HCT116 (cell line): ENCODE data around the gene THADA. TPM values are rescaled to one million over a fixed set of nuclear protein-coding genes. Genes with fewer than 3 reads are reported as not detected.

ENCODE experiments used
- ATAC-seq: fragments of 200-7000 bp; cut with Tn5 transposase; 2 replicates; pipeline ENCODE4 v1.9.1; 2020; ENCODE audit warnings: mild to moderate bottlenecking, moderate library complexity
- BruUV-seq: library from RNA; stranded (reverse); fragments of 400-500 nt; replicated peaks from 2 replicates; lab custom pipeline; 2021; lab: Mats Ljungman, UMichigan
- CTCF ChIA-PET: fragments of 300-600 bp; sonication (Branson Sonifier 250); formaldehyde crosslinking; loops from one replicate; lab custom pipeline; 2021; ENCODE audit warnings: antibody characterized with exemption; lab: Charles Lee
- POLR2A ChIA-PET: fragments of 300-600, 350-600 bp; sonication (Branson Sonifier 250); formaldehyde crosslinking; loops from one replicate; lab custom pipeline; 2021; ENCODE audit warnings: antibody characterized with exemption; lab: Charles Lee
- RAD21 ChIA-PET, 2 experiments: fragments of 300-600 bp; sonication (Branson Sonifier 250); formaldehyde crosslinking; loops; one replicate each; lab custom pipeline; 2023; ENCODE audit warnings: low total read pairs in 2 of 2; ENCODE audit not compliant: uncharacterized antibody in 2 of 2, unreplicated experiment in 2 of 2, low non-redundant PET in 1 of 2; lab: Charles Lee
- DNase-seq: peaks from one replicate; pipeline ENCODE4 v3.0.0-alpha.2; 2010; ENCODE audit warnings: low read depth, low spot score
- H2AFZ ChIP-seq: fragments of 200-600 bp; shearing (Covaris generic), sonication (generic); 2 replicates; pipeline ENCODE4 v1.6.1; 2017; ENCODE audit warnings: low read depth, mixed run types, mixed read lengths, antibody characterized with exemption, low read length; ENCODE audit not compliant: poor library complexity, severe bottlenecking
- H3K27ac ChIP-seq: 2 replicates; pipeline ENCODE4 v1.5.1; 2012; ENCODE audit warnings: low read depth, low read length
- H3K27me3 ChIP-seq: fragments of 200-600 bp; sonication (generic); 2 replicates; pipeline ENCODE4 v1.6.1; 2016; ENCODE audit warnings: mixed run types, low read length, mixed read lengths; ENCODE audit not compliant: insufficient read depth
- H3K36me3 ChIP-seq, 2 experiments: fragments of 200-500 bp in 1 of 2; fragments of 200-600 bp in 1 of 2; sonication (Bioruptor generic) in 1 of 2; sonication (generic) in 1 of 2; 2 replicates each; pipeline versions ENCODE4 v1.5.1 to v1.6.1; 2014 to 2016; ENCODE audit warnings: low read length in 2 of 2, inconsistent platforms in 1 of 2, mixed read lengths in 1 of 2, mixed run types in 1 of 2; ENCODE audit not compliant: insufficient read depth in 2 of 2, control insufficient read depth in 1 of 2
- H3K4me1 ChIP-seq, 2 experiments: fragments of 200-600 bp in 1 of 2; sonication (generic) in 1 of 2; 2 replicates each; pipeline versions ENCODE4 v1.5.1 to v1.6.1; 2012 to 2017; ENCODE audit warnings: low read length in 2 of 2, inconsistent platforms in 1 of 2, mild to moderate bottlenecking in 1 of 2, mixed read lengths in 1 of 2, mixed run types in 1 of 2, moderate library complexity in 1 of 2; ENCODE audit not compliant: insufficient read depth in 2 of 2, control insufficient read depth in 1 of 2
- H3K4me2 ChIP-seq: fragments of 200-600 bp; sonication (generic); 2 replicates; pipeline ENCODE4 v1.6.1; 2017; ENCODE audit warnings: mixed run types, low read length, mixed read lengths
- H3K4me3 ChIP-seq, 2 experiments: fragments of 200-600 bp in 1 of 2; sonication (generic) in 1 of 2; replicated peaks in 1 of 2; 2 replicates each; pipeline ENCODE4 v1.5.1; 2011 to 2016; ENCODE audit warnings: low read length in 2 of 2, control low read depth in 1 of 2, low read depth in 1 of 2, mild to moderate bottlenecking in 1 of 2, mixed read lengths in 1 of 2, mixed run types in 1 of 2
- H3K79me2 ChIP-seq: fragments of 200-600 bp; sonication (generic); 2 replicates; pipeline ENCODE4 v1.6.1; 2017; ENCODE audit warnings: mild to moderate bottlenecking, mixed run types, low read length, moderate library complexity, mixed read lengths; ENCODE audit not compliant: insufficient read depth
- H3K9ac ChIP-seq: fragments of 200-600 bp; sonication (generic); 2 replicates; pipeline ENCODE4 v1.6.1; 2016; ENCODE audit warnings: low read length, mixed read lengths
- H3K9me2 ChIP-seq: fragments of 200-600 bp; sonication (generic), shearing (Covaris generic); 2 replicates; pipeline ENCODE4 v1.6.1; 2017; ENCODE audit warnings: mixed run types, mild to moderate bottlenecking, moderate library complexity; ENCODE audit not compliant: insufficient read depth
- H3K9me3 ChIP-seq, 2 experiments: fragments of 200-500 bp in 1 of 2; fragments of 200-600 bp in 1 of 2; sonication (Bioruptor generic) in 1 of 2; sonication (generic) in 1 of 2; 2 replicates each; pipeline ENCODE4 v1.6.1; 2014 to 2017; ENCODE audit warnings: low read length in 2 of 2, mixed read lengths in 2 of 2, inconsistent platforms in 1 of 2, low read depth in 1 of 2, mild to moderate bottlenecking in 1 of 2, mixed run types in 1 of 2, moderate library complexity in 1 of 2; ENCODE audit not compliant: control insufficient read depth in 1 of 2, insufficient read depth in 1 of 2
- H4K20me1 ChIP-seq: fragments of 200-600 bp; sonication (generic), shearing (Covaris generic); 2 replicates; pipeline ENCODE4 v1.6.1; 2017; ENCODE audit warnings: mixed run types, mild to moderate bottlenecking, moderate library complexity; ENCODE audit not compliant: insufficient read depth
- CEBPB ChIP-seq: IDR thresholded peaks from 2 replicates; pipeline ENCODE4 v1.6.1; 2012; ENCODE audit warnings: low read depth
- EGR1 ChIP-seq: IDR thresholded peaks from 2 replicates; pipeline ENCODE4 v1.6.1; 2012; ENCODE audit warnings: low read depth
- EZH2phosphoT487 ChIP-seq: fragments of 200-600 bp; IDR thresholded peaks from 2 replicates; pipeline ENCODE4 v1.6.1; 2018; ENCODE audit warnings: antibody characterized with exemption, borderline replicate concordance
- FOSL1 ChIP-seq: IDR thresholded peaks from 2 replicates; pipeline ENCODE4 v1.6.1; 2012; ENCODE audit warnings: low read depth
- POLR2A ChIP-seq: IDR thresholded peaks from 2 replicates; pipeline ENCODE4 v1.7.0; 2011; ENCODE audit warnings: borderline replicate concordance; ENCODE audit not compliant: insufficient read depth, insufficient read length; ENCODE audit errors: extremely low read depth
- POLR2AphosphoS5 ChIP-seq: IDR thresholded peaks from 2 replicates; pipeline ENCODE4 v1.6.1; 2011; ENCODE audit warnings: mild to moderate bottlenecking, low read depth, low read length, moderate library complexity
- REST ChIP-seq: IDR thresholded peaks from 2 replicates; pipeline ENCODE4 v1.6.1; 2012; ENCODE audit warnings: low read depth
- SIN3A ChIP-seq: IDR thresholded peaks from 2 replicates; pipeline ENCODE4 v1.6.1; 2012; ENCODE audit warnings: low read depth
- SRF ChIP-seq: IDR thresholded peaks from 2 replicates; pipeline ENCODE4 v1.6.1; 2012; ENCODE audit warnings: low read depth
- TCF7L2 ChIP-seq: IDR thresholded peaks from 2 replicates; pipeline ENCODE4 v1.7.0; 2011; ENCODE audit warnings: borderline replicate concordance, inconsistent platforms; ENCODE audit not compliant: insufficient read depth, insufficient read length; ENCODE audit errors: extremely low read depth
- ZFX ChIP-seq: fragments of 450-650 bp; IDR thresholded peaks from 2 replicates; pipeline ENCODE4 v1.6.1; 2017
- intact Hi-C: fragments of 100-400 bp; cut with micrococcal nuclease; formaldehyde crosslinking; loops from 2 replicates; pipeline ENCODE4 v1.10.0; 2022
- total RNA-seq: library from RNA; stranded (reverse); gene quantifications from one replicate; pipeline ENCODE4 v1.2.1, GENCODE V29; 2021; ENCODE audit not compliant: unreplicated experiment
- TF ChIP-seq, protein P1 (sequence below): IDR thresholded peaks from 2 replicates; pipeline ENCODE4 v1.6.1; 2012
- TF ChIP-seq, protein P2 (sequence below): IDR thresholded peaks from 2 replicates; pipeline ENCODE4 v1.6.1; 2011; ENCODE audit warnings: mild to moderate bottlenecking, low read length, moderate library complexity; ENCODE audit not compliant: insufficient replicate concordance; ENCODE audit errors: extremely low read depth
- TF ChIP-seq, protein P3 (sequence below): IDR thresholded peaks from 2 replicates; pipeline ENCODE4 v1.6.1; 2012

Gene THADA
- total RNA-seq, 1 experiment from 2014 or later, result 30.7 TPM

DNA sequence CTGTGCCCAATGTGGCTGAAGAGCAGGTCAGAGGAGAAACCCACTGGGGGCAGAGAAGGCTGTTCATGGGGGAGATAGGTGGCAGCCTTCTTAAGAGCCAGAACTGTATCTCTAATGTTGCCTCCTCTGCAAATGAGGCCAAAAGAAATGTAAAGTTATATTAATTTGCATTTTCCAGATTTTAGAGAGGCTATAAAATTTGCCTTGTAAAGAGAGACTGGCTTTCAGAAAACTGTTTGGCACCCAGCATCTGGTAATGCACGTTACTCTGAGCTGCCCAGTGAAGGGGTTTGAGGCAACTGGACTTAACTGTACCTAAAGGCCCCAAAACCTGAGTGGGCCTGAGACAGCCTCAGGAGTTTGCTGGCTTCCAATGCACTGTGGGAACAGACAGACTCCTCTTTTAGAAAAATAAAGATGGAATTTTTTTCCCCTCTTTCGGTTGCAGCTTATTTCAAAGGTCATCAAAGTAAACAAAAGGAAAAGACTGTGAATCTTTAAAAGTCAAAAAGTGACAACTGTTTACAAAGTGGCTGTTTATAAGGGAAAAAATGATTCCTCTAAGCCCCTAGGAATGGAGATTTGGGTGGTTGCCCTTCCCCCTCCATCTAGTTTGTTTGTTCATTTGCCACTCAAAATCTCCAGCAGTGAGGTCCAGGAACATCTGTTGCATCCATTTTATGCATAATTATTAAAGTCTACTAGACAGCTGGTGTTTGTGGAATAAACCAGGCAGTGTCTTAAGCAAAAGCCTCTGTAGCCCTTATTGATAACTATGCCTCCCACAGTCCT lies 237.2 kb downstream of the THADA start:
- intact Hi-C loops, result no loop called here
- no peak overlapping the region for H3K27ac ChIP-seq
- no peak for TF ChIP-seq ZFX
- no peak for TF ChIP-seq POLR2A
- no peak for TF ChIP-seq SRF
- no peak overlapping the region for H3K4me3 ChIP-seq
- H2AFZ ChIP-seq, result no peak overlapping the region
- H3K9me3 ChIP-seq, result no peaks in the 10 kb centered on the region
- no peaks in the 10 kb centered on the region for H3K9me2 ChIP-seq
- DNase-seq (no peak), ATAC-seq (no peak)
- POLR2A ChIA-PET, result no interaction called here
- no peaks in the 10 kb centered on the region for H3K79me2 ChIP-seq
- RAD21 ChIA-PET, result no interaction called here
- CTCF ChIA-PET, result no interaction called here
- H3K4me1 ChIP-seq, result 0 out of 4 replicates have a peak, but pooled peaks cover 0 to 2% of the 10 kb centered on the region in 2 experiments
- no peak overlapping the region for H3K9ac ChIP-seq
- H3K4me2 ChIP-seq, result no peak overlapping the region
- no peaks in the 10 kb centered on the region for H4K20me1 ChIP-seq
- BruUV-seq, result no TSS peak
- H3K36me3 ChIP-seq, result no peaks in the 10 kb centered on the region
- no peaks in the 10 kb centered on the region for H3K27me3 ChIP-seq

DNA sequence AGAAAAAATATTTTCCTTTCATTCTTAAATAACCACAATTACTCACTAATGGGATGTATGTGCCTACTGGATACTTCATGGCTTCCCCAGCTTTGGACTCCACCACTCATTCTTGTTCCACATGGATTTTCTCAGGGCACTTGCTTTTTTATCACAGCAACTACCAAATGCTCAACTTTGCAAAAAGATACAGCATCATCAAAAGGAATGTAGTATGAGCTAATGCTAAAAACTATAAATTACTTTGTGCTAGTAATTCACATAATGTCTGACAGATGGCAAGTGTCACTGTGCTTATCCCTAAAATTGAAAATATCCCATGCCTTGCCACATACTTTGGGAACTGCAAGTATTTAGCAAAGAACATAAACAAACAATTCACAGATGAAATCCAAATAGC lies 239.1 kb downstream of the THADA start:
- DNase-seq, result no peak
- Histone ChIP-seq H3K4me1 (no peaks in the 10 kb centered on the region), H3K27me3 (no peaks in the 10 kb centered on the region), H3K9ac (no peak overlapping the region), H3K9me3 (no peaks in the 10 kb centered on the region), H3K36me3 (no peaks in the 10 kb centered on the region), H3K4me2 (no peak overlapping the region), H3K9me2 (no peaks in the 10 kb centered on the region), H3K79me2 (no peaks in the 10 kb centered on the region), H3K4me3 (no peak overlapping the region), H3K27ac (no peak overlapping the region), H2AFZ (no peak overlapping the region), H4K20me1 (no peaks in the 10 kb centered on the region)
- BruUV-seq, result no TSS peak
- ChIA-PET RAD21 (no interaction called here), POLR2A (no interaction called here), CTCF (no interaction called here)
- no peak for ATAC-seq
- intact Hi-C loops, result no loop called here
- no peak for TF ChIP-seq TCF7L2
- no peak for TF ChIP-seq REST
- no peak for TF ChIP-seq CEBPB
- no peak for TF ChIP-seq EZH2phosphoT487
- TF ChIP-seq POLR2A, result no peak
- TF ChIP-seq, protein P1, sequence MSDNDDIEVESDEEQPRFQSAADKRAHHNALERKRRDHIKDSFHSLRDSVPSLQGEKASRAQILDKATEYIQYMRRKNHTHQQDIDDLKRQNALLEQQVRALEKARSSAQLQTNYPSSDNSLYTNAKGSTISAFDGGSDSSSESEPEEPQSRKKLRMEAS, result no peak
- TF ChIP-seq POLR2AphosphoS5, result no peak
- no peak for TF ChIP-seq SRF
- TF ChIP-seq EGR1, result no peak
- TF ChIP-seq, protein P2, sequence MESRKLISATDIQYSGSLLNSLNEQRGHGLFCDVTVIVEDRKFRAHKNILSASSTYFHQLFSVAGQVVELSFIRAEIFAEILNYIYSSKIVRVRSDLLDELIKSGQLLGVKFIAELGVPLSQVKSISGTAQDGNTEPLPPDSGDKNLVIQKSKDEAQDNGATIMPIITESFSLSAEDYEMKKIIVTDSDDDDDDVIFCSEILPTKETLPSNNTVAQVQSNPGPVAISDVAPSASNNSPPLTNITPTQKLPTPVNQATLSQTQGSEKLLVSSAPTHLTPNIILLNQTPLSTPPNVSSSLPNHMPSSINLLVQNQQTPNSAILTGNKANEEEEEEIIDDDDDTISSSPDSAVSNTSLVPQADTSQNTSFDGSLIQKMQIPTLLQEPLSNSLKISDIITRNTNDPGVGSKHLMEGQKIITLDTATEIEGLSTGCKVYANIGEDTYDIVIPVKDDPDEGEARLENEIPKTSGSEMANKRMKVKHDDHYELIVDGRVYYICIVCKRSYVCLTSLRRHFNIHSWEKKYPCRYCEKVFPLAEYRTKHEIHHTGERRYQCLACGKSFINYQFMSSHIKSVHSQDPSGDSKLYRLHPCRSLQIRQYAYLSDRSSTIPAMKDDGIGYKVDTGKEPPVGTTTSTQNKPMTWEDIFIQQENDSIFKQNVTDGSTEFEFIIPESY, result no peak
- TF ChIP-seq FOSL1, result no peak
- TF ChIP-seq, protein P3, sequence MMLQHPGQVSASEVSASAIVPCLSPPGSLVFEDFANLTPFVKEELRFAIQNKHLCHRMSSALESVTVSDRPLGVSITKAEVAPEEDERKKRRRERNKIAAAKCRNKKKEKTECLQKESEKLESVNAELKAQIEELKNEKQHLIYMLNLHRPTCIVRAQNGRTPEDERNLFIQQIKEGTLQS, result no peak
- no peak for TF ChIP-seq SIN3A
- no peak for TF ChIP-seq ZFX
